H1 (cell line): ENCODE measurements around the gene ARPIN. TPM values are rescaled to one million over a fixed set of nuclear protein-coding genes. Genes with fewer than 3 reads are reported as not detected.

Experiments used
- EP300 ChIP-seq, 2 experiments: IDR thresholded peaks; 1 replicate in 1 of 2; 2 replicates in 1 of 2; pipeline ENCODE4 v1.6.1; 2011 to 2012; ENCODE audit warnings: low read depth in 2 of 2, low read length in 2 of 2, mild to moderate bottlenecking in 2 of 2, borderline replicate concordance in 1 of 2, inconsistent platforms in 1 of 2, moderate library complexity in 1 of 2
- NANOG ChIP-seq: IDR thresholded peaks from 2 replicates; pipeline ENCODE4 v1.6.1; 2011; ENCODE audit warnings: low read length, low read depth, mild to moderate bottlenecking, inconsistent platforms; ENCODE audit not compliant: insufficient read depth, poor library complexity, severe bottlenecking
- POLR2AphosphoS5 ChIP-seq: IDR thresholded peaks from 2 replicates; pipeline ENCODE4 v1.6.1; 2011; ENCODE audit warnings: low read depth, low read length
- SP2 ChIP-seq: IDR thresholded peaks from 2 replicates; pipeline ENCODE4 v1.6.1; 2012; ENCODE audit warnings: mild to moderate bottlenecking, low read length, inconsistent platforms
- SRF ChIP-seq: IDR thresholded peaks from 2 replicates; pipeline ENCODE4 v1.6.1; 2011; ENCODE audit warnings: mild to moderate bottlenecking, low read depth, low read length, moderate library complexity
- TAF7 ChIP-seq: optimal IDR thresholded peaks from 2 replicates; pipeline ENCODE3; 2011; ENCODE audit warnings: low read depth, mild to moderate bottlenecking, inconsistent platforms, low read length, moderate library complexity, borderline replicate concordance
- polyA plus RNA-seq, 7 experiments: library from polyadenylated mRNA; depleted of rRNA in 3 of 7; stranded (reverse) in 5 of 7; unstranded in 2 of 7; fragments of >200 nt in 5 of 7; fragments of 200-250 nt in 2 of 7; gene quantifications; 1 replicate in 5 of 7; 2 replicates in 1 of 7; 4 replicates in 1 of 7; pipeline versions ENCODE4 v1.2.1 to v1.2.3, GENCODE V29; 2011 to 2013; ENCODE audit warnings: missing spikeins in 2 of 7, mixed read lengths in 2 of 7
- total RNA-seq: library from RNA; stranded (reverse); fragmentation: NEBNext Ultra II Directional; extraction: Animal tissue kit (Norgen Biotek cat#: 25700); gene quantifications from 2 replicates; pipeline ENCODE4 v1.2.1, GENCODE V29; 2021
- TF ChIP-seq, protein P1 (sequence below): IDR thresholded peaks from 2 replicates; pipeline ENCODE4 v1.6.1; 2012; ENCODE audit warnings: inconsistent platforms

ARPIN gene
- total and polyA plus RNA-seq, 2 of the 8 experiments (the other 6 are each of a cell fraction or from before 2014, with no cell fraction given): 3.1 to 3.9 TPM

DNA sequence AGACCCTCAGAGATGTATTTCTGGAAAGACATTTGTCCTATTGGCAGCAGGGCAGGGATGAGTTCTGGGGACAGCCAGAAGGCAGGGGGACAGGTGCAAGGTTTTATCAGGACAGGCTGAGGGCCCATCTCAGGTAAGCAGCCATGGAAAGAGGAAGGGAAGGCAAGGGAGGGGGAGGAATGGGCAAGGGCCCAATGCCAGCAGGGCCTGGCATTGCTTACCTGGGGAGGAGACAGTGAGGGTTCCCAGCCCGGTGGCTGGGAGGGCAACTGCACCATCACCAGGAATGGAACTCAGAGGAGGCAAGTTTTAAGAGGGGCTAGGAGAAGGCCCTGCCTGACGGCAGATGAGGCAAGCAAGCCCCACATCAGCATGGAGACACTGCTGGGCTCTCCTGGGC, 3.1 kb downstream of the ARPIN start (continued):
- TF ChIP-seq, protein P1, sequence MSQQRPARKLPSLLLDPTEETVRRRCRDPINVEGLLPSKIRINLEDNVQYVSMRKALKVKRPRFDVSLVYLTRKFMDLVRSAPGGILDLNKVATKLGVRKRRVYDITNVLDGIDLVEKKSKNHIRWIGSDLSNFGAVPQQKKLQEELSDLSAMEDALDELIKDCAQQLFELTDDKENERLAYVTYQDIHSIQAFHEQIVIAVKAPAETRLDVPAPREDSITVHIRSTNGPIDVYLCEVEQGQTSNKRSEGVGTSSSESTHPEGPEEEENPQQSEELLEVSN: no peak
- TF ChIP-seq TAF7 (no peak), SRF (no peak), POLR2AphosphoS5 (no peak), EP300 (IDR thresholded peaks at IDR 0.05; ENCODE audit: borderline replicate concordance in 1 of 2, low read depth in 2 of 2, low read length in 2 of 2) (no peak), SP2 (no peak), NANOG (no peak)
